Activated CD8-positive, alpha-beta memory T cell treated with anti-CD3 and anti-CD28 coated beads, Interleukin-2, amount 50 U/mL, for 1 hour (primary cell): ENCODE results near the gene P4HB.

Experiments
- DNase-seq: peaks from one replicate; pipeline ENCODE4 v3.0.0-alpha.2; 2020; ENCODE audit errors: extremely low read depth

The P4HB gene

GRCh38 chr17:81810892-81811704, 49.2 kb downstream of the P4HB start:
- DNase-seq: no peak

DNA sequence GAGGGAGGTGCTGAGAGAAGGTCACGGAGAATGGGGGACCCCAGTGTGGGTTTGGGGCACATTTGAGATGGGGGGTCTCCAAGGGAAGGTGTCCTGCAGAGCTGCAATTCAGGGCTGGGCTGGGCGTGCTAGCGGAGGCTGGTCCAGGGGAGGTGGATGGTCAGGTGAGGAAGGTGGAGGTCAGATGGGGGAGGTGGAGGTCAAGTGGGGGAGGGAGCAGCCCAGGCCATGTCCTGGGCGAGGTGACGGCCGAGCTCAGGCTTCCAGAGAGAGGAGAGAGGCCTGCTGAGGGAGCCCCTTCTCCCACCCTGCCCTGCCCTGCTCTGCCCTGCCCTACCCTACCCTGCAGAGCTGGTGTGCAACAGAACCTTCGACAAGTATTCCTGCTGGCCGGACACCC, 49.9 kb downstream of the P4HB start:
- DNase-seq: no peak

DNA sequence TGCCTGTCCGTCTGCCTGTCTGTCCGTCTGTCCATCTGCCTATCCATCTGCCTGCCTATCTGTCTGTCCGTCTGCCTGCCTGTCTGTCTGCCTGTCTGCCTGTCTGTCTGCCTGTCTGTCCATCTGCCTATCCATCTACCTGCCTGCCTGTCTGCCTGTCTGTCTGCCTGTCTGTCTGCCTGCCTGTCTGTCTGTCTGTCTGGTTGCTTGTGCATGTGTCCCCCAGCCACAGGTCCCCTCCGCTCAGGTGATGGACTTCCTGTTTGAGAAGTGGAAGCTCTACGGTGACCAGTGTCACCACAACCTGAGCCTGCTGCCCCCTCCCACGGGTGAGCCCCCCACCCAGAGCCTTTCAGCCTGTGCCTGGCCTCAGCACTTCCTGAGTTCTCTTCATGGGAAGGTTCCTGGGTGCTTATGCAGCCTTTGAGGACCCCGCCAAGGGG, 50.8 kb downstream of the P4HB start:
- DNase-seq: no peak

GRCh38 chr17:81808778-81809555, 51.4 kb downstream of the P4HB start:
- no peak for DNase-seq

GRCh38 chr17:81807839-81808238, 52.5 kb downstream of the P4HB start:
- DNase-seq: no peak

DNA sequence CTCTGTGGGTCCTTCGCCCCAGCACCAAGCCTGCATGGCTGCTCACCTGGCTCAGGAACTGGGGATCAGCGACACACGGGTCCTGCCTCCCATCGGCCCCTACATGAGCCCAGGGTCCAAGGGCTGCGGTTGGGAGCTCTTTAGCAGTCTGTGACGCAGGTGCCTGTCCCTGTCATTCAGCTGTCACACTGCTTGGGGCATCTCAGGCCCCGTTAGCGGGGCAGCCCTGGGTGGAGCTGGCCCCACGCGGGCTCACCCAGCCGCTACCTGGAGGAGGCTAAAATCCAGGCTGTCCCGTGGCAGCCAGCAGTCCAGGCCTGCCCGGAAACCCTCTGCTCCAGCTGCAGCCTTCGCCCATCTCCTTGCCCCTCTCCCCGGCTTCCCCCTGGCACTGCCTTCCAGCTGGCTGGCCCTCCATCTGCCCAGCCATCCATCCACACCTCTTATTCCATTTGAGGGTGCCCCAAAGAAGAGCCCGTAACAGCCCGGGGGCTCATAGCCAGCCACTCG, 53.1 kb downstream of the P4HB start:
- no peak for DNase-seq

GRCh38 chr17:81806461-81807209, 53.7 kb downstream of the P4HB start:
- DNase-seq: no peak

- DNase-seq: no peak
Measured at GRCh38 chr17:81805707-81806460, 54.5 kb downstream of the P4HB start.

DNA sequence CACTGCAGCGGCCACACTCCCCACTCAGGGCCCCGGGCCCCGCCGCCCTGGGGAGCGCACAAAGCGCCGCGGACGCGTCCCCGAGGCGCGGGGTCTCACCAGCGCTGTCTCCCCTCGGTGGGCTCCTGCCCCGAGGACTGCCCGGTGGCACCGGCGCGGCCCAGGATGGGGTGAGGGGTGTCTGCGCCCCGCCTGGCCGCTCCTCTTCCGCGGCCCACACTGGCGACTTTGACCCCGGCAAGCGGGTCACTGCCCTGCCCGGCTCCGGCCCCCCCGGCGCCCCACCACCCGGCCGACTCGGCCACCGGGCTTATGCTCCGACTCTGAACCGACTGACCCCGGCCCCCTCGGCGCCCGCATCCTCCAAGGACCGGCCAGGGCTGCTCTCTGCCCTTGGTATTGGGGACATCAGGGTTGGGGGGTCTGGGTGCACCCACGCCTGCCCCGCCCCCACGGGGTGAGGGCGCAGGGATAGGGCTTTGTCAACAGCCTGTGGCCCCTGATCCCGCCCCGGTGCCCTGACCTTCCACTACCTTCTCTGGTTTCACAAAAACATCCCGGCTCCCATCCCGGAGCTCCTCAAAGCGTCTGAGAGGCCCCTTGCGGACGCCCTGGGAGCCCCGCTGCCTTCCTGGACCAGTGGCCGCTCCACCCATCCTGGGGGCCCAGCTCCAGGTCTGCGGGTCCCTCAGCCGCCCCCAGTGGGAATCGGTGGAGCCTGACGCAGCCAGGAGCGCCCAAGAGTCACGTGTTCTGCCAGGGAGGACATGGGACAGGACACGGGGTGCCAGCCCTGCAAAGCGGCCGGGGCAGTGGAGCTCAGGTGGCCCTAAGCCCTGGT, 55.6 kb downstream of the P4HB start:
- no peak for DNase-seq

- no peak for DNase-seq
Measured at GRCh38 chr17:81803728-81804558, 56.4 kb downstream of the P4HB start, which contains the start of gene GCGR. GCGR (plus strand) TSS chr17:81804150; CDS start chr17:81809019, 4,869 bp downstream.

- no peak for DNase-seq
Measured at GRCh38 chr17:81802856-81803643, 57.3 kb downstream of the P4HB start.

- DNase-seq: no peak
Measured at GRCh38 chr17:81802048-81802758, 58.1 kb downstream of the P4HB start.

DNA sequence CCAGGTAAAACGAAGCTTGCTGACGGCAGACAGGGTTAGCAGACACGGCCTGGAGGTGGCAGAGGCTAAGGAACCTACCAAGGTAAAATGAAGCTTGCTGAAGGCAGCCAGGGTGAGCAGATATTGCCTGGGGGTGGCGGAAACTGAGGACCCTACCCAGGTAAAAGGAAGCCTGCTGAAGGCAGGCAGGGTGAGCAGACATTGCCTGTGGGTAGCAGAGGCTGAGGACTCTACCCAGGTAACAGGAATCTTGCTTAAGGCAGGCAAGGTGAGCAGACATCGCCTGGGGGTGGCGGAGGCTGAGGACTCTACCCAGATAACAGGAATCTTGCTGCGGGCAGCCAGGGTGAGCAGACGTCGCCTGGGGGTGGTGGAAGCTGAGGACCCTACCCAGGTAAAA, 59.0 kb downstream of the P4HB start:
- no peak for DNase-seq

DNA sequence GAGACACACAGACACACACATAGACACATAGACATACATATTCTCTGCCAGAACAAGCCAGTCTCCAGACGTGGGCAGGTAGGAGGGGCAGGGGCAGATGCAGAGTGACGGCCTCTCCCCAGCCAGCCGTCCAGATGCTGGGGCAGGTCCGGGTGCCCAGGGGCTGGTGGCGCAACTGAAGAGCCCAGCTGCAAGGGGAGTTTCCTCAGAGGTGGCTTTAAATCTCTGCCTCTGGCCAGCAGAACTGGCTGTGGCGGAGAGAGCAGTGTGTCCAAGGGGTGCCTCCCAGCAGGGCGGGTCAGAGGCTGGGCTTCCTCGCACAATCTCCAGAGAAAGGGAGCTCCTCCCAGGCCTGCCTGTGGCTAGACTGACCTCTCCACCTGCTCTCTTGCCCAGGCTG, 65.8 kb downstream of the P4HB start:
- no peak for DNase-seq

DNA sequence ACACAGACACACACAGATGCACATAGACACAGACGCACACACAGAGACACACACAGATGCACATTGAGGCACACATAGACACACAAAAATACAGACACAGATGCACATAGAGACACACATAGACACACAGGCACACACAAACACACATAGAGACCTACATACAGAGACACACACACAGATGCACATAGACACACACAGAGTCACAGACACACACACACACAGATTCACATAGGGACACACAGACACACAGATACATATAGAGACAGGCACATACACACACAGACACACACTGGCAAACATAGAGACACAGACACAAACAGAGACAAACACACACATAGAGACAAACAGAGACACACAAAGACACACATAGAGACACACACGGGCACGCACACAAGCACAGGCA, 66.3 kb downstream of the P4HB start:
- DNase-seq: no peak
